Heart right ventricle (tissue), 16 donors: ENCODE results near the gene SPRY1. TPM values are rescaled to one million over a fixed set of nuclear protein-coding genes. Genes with fewer than 3 reads are reported as not detected.

Source experiments
- ATAC-seq, 8 donors: fragments of 200-7000 bp; cut with Tn5 transposase; one replicate each; pipeline ENCODE4 v1.9.1; 2020; ENCODE audit warnings: mild to moderate bottlenecking in 8 of 8, moderate library complexity in 8 of 8, moderate number of reproducible peaks in 1 of 8
- DNase-seq, 2 donors: peaks; one replicate each; pipeline ENCODE4 v3.0.0-alpha.2; 2020
- H3K27ac ChIP-seq, 10 donors: fragments of 200-600 bp; sonication (generic) in 2 of 10; one replicate each; pipeline versions ENCODE4 v1.5.0 to v1.8.0; 2020 to 2022; ENCODE audit warnings: mild to moderate bottlenecking in 3 of 10
- H3K27me3 ChIP-seq, 7 donors: fragments of 200-600 bp; one replicate each; pipeline ENCODE4 v1.8.0; 2021 to 2022; ENCODE audit warnings: mild to moderate bottlenecking in 2 of 7
- H3K36me3 ChIP-seq, 9 donors: fragments of 200-600 bp; sonication (generic) in 1 of 9; one replicate each; pipeline versions ENCODE4 v1.5.0 to v1.8.0; 2020 to 2022; ENCODE audit warnings: mild to moderate bottlenecking in 2 of 9
- H3K4me1 ChIP-seq, 9 donors: fragments of 200-600 bp; sonication (generic) in 1 of 9; one replicate each; pipeline versions ENCODE4 v1.5.0 to v1.8.0; 2020 to 2022; ENCODE audit warnings: mild to moderate bottlenecking in 4 of 9
- H3K4me3 ChIP-seq, 10 donors: fragments of 200-600 bp; sonication (generic) in 2 of 10; one replicate each; pipeline versions ENCODE4 v1.5.0 to v1.8.0; 2020 to 2022; ENCODE audit warnings: mild to moderate bottlenecking in 7 of 10, moderate library complexity in 2 of 10
- H3K9me3 ChIP-seq, 11 donors: fragments of 200-600 bp in 10 of 11; sonication (generic) in 2 of 11; one replicate each; pipeline versions ENCODE4 v1.5.0 to v1.8.0; 2013 to 2022; ENCODE audit warnings: mild to moderate bottlenecking in 2 of 11, control low read depth in 1 of 11, moderate library complexity in 1 of 11
- CTCF ChIP-seq, 9 donors: fragments of 200-600 bp; sonication (generic) in 2 of 9; IDR thresholded peaks; one replicate each; pipeline versions ENCODE4 v1.5.0 to v1.8.0; 2021 to 2022; ENCODE audit warnings: antibody characterized with exemption in 9 of 9, mild to moderate bottlenecking in 5 of 9, moderate library complexity in 1 of 9
- WGBS, 2 donors: extraction: QIAGEN DNeasy Blood & Tissue Kit; methylation state at CpG; one replicate each; pipeline ENCODE4 v1.1.7; 2013; ENCODE audit warnings: inconsistent platforms in 1 of 2; 5-methylcytosine and 5-hydroxymethylcytosine counted together
- intact Hi-C, 10 donors: fragments of 100-400 bp; cut with DNase I; formaldehyde crosslinking; loops; one replicate each; pipeline versions ENCODE4 v1.11.1 to v1.14.2; 2022
- polyA plus RNA-seq, 2 donors: library from polyadenylated mRNA; stranded (reverse); fragments of 200-250 nt; gene quantifications; one replicate each; pipeline ENCODE4 v1.2.3, GENCODE V29; 2013
- total RNA-seq, 10 donors: library from RNA; stranded (reverse); fragmentation: NEBNext Ultra II Directional in 3 of 10; extraction: Animal tissue kit (Norgen Biotek cat#: 25700) in 3 of 10; gene quantifications; one replicate each; pipeline versions ENCODE4 v1.2.1 to v1.2.4, GENCODE V29; 2021 to 2023
- donor health status: Arrhythmogenic right ventricular cardiomyopathy.
- donor health status: ischemic (EF 13 %, LVEDD 7.1; RV severe dilation, severe dysfunction).
- donor health status: healthy with polysubstance abuse.
- donor health status: DM: no; HTN: yes; CAD: no.
- donor health status: DM: no; HTN: no; CAD: no.
- donor health status: ischemic (EF 25% LVEDD 6.9; RV normal size, moderate dysfunction).
- donor health status: ischemic (EF 25% LVEDD 5.7; RV mildly dilated, moderate dysfunction).
- donor health status: healthy.
- donor health status: DM: yes; HTN: yes; CAD: no.
- donor health status: Ischemic cardiomyopathy.
- donor health status: ischemic (EF 35%, LVEDD 5.7; RV mildly dilated, moderate dysfunction).
- donor health status: nonischemic (EF 11% LVEDD 7.7; RV severe dilation, severe dysfunction).
- donor health status: DM: yes; HTN: yes; CAD: no.
- donor health status: PGD.
- donor health status: ischemic (EF 29% LVEDD 5.4; RV normal size, mild dysfunction).
- donor health status: nonischemic (EF 23%, LVEDD 6.1; RV moderate dilation, normal function).

The SPRY1 gene
- total and polyA plus RNA-seq, 12 donors: 21.6 to 61.7 (median 37.4) TPM

- Histone ChIP-seq H3K27me3 (no peaks in the 10 kb centered on the region), H3K9me3 (no peaks in the 10 kb centered on the region), H3K4me3 (no peak overlapping the region), H3K27ac (peak overlapping the region in 2 of 10 donors; percentile 45 to 49), H3K36me3 (no peaks in the 10 kb centered on the region), H3K4me1 (peaks cover 0 to 31% (median 13%) of the 10 kb centered on the region in 9 donors)
- no peak for TF ChIP-seq CTCF (IDR thresholded peaks at IDR 0.05)
- DNase-seq: no peak
- ATAC-seq: peak in 1 of 8 donors; percentile 47
- 82 to 92% methylated on average over 4 of the region's 4 CpGs for WGBS, 2 donors
- intact Hi-C loops: loop anchor here in 1 of 10 donors (10.0 kb wide), 1 partner anchor 142 kb away; no protein-coding TSS in a partner anchor
Measured at GRCh38 chr4:123412700-123413512, 16.3 kb downstream of the SPRY1 start.

DNA sequence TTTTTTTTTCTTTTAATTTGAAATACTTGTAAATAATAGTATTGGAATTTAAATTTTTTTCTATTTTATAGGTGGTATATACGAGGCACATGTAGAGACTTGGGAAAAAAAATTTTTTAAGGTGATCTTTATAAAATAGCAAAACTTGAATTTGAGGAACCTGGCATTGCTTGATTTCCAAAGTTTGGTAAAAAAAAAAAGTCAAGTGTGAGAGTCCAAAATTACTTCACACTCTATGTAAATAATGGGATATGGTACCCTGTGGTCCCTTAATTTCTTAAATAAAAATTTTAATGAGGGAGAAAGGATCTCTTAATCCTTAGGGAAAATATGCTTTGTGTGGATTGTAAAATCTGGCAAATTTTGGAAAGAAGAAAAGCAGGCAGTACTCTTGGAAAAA is 19.0 kb downstream of the SPRY1 start:
- Histone ChIP-seq H3K9me3 (no peaks in the 10 kb centered on the region), H3K27ac (peak overlapping the region in 1 of 10 donors; percentile 20), H3K4me1 (peaks cover 3 to 43% (median 16%) of the 10 kb centered on the region in 9 donors), H3K27me3 (no peaks in the 10 kb centered on the region), H3K36me3 (no peaks in the 10 kb centered on the region), H3K4me3 (no peak overlapping the region)
- intact Hi-C loops: loop anchor here in 1 of 10 donors (10.0 kb wide), 1 partner anchor 139 kb away; no protein-coding TSS in a partner anchor
- no peak for TF ChIP-seq CTCF (IDR thresholded peaks at IDR 0.05)
- ATAC-seq: no peak
- no peak for DNase-seq
- WGBS, 2 donors: 78 to 92% methylated on average over 1 of the region's 1 CpG

- Histone ChIP-seq H3K4me3 (no peak overlapping the region), H3K27ac (peak overlapping the region in 1 of 10 donors; percentile 20), H3K27me3 (no peaks in the 10 kb centered on the region), H3K4me1 (peaks cover 3 to 43% (median 16%) of the 10 kb centered on the region in 9 donors), H3K9me3 (no peaks in the 10 kb centered on the region), H3K36me3 (no peaks in the 10 kb centered on the region)
- no peak for DNase-seq
- no peak for ATAC-seq
- WGBS, 2 donors: 88 to 90% methylated on average over 6 of the region's 6 CpGs
- intact Hi-C loops: loop anchor here in 1 of 10 donors (10.0 kb wide), 1 partner anchor 139 kb away; no protein-coding TSS in a partner anchor
- TF ChIP-seq CTCF (IDR thresholded peaks at IDR 0.05): no peak
Measured at GRCh38 chr4:123415977-123416376, 19.4 kb downstream of the SPRY1 start.

- intact Hi-C loops: loop anchor here in 1 of 10 donors (10.0 kb wide), 1 partner anchor 137 kb away; no protein-coding TSS in a partner anchor
- DNase-seq (no peak), ATAC-seq (no peak)
- Histone ChIP-seq H3K4me1 (peaks cover 3 to 49% (median 15%) of the 10 kb centered on the region in 9 donors), H3K4me3 (no peak overlapping the region), H3K9me3 (no peaks in the 10 kb centered on the region), H3K27me3 (no peaks in the 10 kb centered on the region), H3K27ac (peak overlapping the region in 8 of 10 donors; percentile 23 to 75 (median 48)), H3K36me3 (no peaks in the 10 kb centered on the region)
- WGBS, 2 donors: 59 to 61% methylated on average over 2 of the region's 2 CpGs
- TF ChIP-seq CTCF (IDR thresholded peaks at IDR 0.05): no peak
Measured at GRCh38 chr4:123417813-123418212, 21.2 kb downstream of the SPRY1 start.
